ENCODE data around the gene ZNF425.
A peak's percentile ranks its signal among the peaks of the same experiment; 100 is the strongest.
"Not testable (repeated sequence)": the region's sequence is repeated elsewhere in the genome, so short reads cannot be mapped to it uniquely, and the experiment has no call there.

Gene ZNF425

GRCh38 chr7:149102666-149103065, 23.5 kb downstream of the ZNF425 start:
- no peak overlapping the region for H3K4me3 ChIP-seq (ENCODE audit: low read depth, low read length)
- TF ChIP-seq CTCF (IDR thresholded peaks at IDR 0.05; ENCODE audit: low read depth, low read length), result no peak

DNA sequence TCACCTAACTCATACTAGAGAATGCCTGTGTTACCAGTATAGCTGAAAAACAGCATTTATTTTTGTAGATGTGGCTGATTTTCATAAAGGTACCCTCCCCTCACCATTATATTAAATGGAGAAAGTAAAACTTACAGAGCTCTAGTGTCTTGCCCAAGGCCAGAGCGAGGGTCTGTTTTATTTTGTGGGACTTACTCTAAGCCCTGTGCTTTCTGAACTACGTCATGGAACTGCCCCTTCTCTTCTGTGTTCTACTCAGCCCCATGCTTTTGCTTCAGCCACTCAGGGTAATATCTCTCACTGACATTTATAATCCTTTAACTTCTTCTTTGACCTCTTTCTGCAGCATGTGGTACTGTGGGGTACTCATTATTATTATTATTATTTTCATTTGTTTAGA, 25.3 kb downstream of the ZNF425 start:
- TF ChIP-seq CTCF (IDR thresholded peaks at IDR 0.05; ENCODE audit: low read depth, low read length), result no peak
- H3K4me3 ChIP-seq (ENCODE audit: low read depth, low read length), result no peak overlapping the region

- no peak for TF ChIP-seq CTCF (IDR thresholded peaks at IDR 0.05; ENCODE audit: low read depth, low read length)
- no peak overlapping the region for H3K4me3 ChIP-seq (ENCODE audit: low read depth, low read length)
Observed at GRCh38 chr7:149099058-149099457, 27.1 kb downstream of the ZNF425 start.

- no peak for TF ChIP-seq CTCF (IDR thresholded peaks at IDR 0.05; ENCODE audit: low read depth, low read length)
- no peak overlapping the region for H3K4me3 ChIP-seq (ENCODE audit: low read depth, low read length)
Observed at GRCh38 chr7:149097088-149097487, 29.0 kb downstream of the ZNF425 start.

- TF ChIP-seq CTCF (IDR thresholded peaks at IDR 0.05; ENCODE audit: low read depth, low read length), result no peak
Observed at GRCh38 chr7:149093228-149093627, 32.9 kb downstream of the ZNF425 start.

DNA sequence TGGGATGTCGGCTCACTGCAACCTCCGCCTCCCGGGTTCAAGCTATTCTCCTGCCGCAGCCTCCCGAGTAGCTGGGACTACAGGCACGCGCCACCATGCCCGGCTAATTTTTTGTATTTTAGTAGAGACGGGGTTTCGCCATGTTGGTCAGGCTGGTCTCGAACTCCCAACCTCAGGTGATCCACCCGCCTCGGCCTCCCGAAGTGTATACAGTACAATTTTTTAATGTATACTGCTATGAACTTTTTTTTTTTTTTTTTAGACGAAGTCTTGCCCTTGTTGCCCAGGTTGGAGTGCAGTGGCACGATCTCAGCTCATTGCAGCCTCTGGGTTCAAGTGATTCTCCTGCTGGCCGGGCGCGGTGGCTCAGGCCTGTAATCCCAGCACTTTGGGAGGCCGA, 33.9 kb downstream of the ZNF425 start:
- not testable (repeated sequence) for H3K4me3 ChIP-seq (ENCODE audit: low read depth, low read length)

More at GRCh38 chr7:149093228-149093627, 32.9 kb downstream of the ZNF425 start:
- no peak overlapping the region for H3K4me3 ChIP-seq (ENCODE audit: low read depth, low read length)

- H3K4me3 ChIP-seq (ENCODE audit: low read depth, low read length), result peak within 1 kb of the TSS; percentile 78
- TF ChIP-seq CTCF (IDR thresholded peaks at IDR 0.05; ENCODE audit: low read depth, low read length), result peak; percentile 92
Observed at GRCh38 chr7:149090397-149091195, 35.5 kb downstream of the ZNF425 start, which contains the start of gene ZNF786. ZNF786 (minus strand) TSS chr7:149090718; CDS start chr7:149090640, 78 bp downstream.
